ENCODE results near the gene GPR162.

The GPR162 gene

DNA sequence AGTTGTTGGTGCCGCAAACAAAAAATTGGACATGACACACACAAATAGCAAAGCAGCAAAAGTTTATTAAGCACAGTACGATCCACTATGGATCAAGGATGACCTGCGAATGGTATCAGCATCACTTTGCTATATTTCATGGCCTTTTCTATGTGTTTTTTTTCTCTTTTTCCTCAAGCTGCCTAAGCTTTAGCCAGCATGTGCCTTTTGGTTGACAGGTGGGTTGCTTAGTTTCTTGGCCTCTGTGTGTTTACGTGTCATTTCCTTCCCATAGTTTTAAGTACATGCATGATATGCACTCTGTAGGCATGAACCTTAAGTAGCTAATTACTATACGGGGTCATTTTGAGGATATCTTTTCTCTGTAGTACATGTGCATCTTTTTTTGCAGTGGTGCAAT lies 22.5 kb upstream of the GPR162 start:
- no peaks in the 10 kb centered on the region for H3K36me3 ChIP-seq (ENCODE audit: insufficient read depth, low read length)
- no peak overlapping the region for H3K4me3 ChIP-seq (ENCODE audit: low read length, poor library complexity, severe bottlenecking)
- no peak overlapping the region for H3K4me2 ChIP-seq (ENCODE audit: low read depth, low read length, poor library complexity, severe bottlenecking)
- H3K4me1 ChIP-seq (ENCODE audit: insufficient read depth, low read length, poor library complexity, severe bottlenecking): no peaks in the 10 kb centered on the region
- no peaks in the 10 kb centered on the region for H3K9me3 ChIP-seq (ENCODE audit: insufficient read depth, low read depth, low read length)
- no peaks in the 10 kb centered on the region for H3K9me2 ChIP-seq (replicated peaks; ENCODE audit: low read depth, low read length)
- H3F3A ChIP-seq (ENCODE audit: low read depth): no peaks in the 10 kb centered on the region
- no peaks in the 10 kb centered on the region for H4K20me1 ChIP-seq (ENCODE audit: insufficient read depth, low read length, poor library complexity, severe bottlenecking)
- no peaks in the 10 kb centered on the region for H3K27me3 ChIP-seq (ENCODE audit: insufficient read depth, low read length, poor library complexity, severe bottlenecking)
- H3K9ac ChIP-seq (ENCODE audit: low read depth, low read length, poor library complexity, severe bottlenecking): no peak overlapping the region
- no peaks in the 10 kb centered on the region for H3K79me2 ChIP-seq (ENCODE audit: insufficient read depth, low read length)
- H2AFZ ChIP-seq (ENCODE audit: low read length): no peak overlapping the region
- TF ChIP-seq EZH2phosphoT487 (IDR thresholded peaks at IDR 0.05; ENCODE audit: borderline replicate concordance): no peak
- TF ChIP-seq, protein P1, sequence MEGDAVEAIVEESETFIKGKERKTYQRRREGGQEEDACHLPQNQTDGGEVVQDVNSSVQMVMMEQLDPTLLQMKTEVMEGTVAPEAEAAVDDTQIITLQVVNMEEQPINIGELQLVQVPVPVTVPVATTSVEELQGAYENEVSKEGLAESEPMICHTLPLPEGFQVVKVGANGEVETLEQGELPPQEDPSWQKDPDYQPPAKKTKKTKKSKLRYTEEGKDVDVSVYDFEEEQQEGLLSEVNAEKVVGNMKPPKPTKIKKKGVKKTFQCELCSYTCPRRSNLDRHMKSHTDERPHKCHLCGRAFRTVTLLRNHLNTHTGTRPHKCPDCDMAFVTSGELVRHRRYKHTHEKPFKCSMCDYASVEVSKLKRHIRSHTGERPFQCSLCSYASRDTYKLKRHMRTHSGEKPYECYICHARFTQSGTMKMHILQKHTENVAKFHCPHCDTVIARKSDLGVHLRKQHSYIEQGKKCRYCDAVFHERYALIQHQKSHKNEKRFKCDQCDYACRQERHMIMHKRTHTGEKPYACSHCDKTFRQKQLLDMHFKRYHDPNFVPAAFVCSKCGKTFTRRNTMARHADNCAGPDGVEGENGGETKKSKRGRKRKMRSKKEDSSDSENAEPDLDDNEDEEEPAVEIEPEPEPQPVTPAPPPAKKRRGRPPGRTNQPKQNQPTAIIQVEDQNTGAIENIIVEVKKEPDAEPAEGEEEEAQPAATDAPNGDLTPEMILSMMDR (conservative IDR thresholded peaks at IDR 0.05; ENCODE audit: low read length): no peak

DNA sequence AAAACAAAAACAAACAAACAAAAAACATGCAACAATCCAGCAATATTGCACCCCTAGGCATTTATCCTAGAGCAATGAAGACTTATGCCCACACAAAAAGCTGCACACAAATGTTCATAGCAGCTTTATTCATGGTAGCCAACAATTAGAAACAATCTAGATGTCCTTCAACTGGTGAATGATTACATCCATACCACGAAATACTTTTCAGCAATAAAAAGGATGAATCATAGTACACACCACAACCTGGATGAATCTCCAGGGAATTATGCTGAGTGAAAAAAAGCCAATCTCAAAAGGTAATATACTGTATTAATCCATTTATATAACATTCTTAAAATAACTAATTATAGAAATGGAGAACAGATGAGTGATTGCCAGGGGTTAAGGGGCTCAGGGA lies 14.5 kb upstream of the GPR162 start:
- no peak overlapping the region for H3K4me3 ChIP-seq (ENCODE audit: low read length, poor library complexity, severe bottlenecking)
- H3K36me3 ChIP-seq (ENCODE audit: insufficient read depth, low read length): no peaks in the 10 kb centered on the region
- no peak overlapping the region for H3K9ac ChIP-seq (ENCODE audit: low read depth, low read length, poor library complexity, severe bottlenecking)
- TF ChIP-seq, protein P1 (conservative IDR thresholded peaks at IDR 0.05; ENCODE audit: low read length): no peak
- TF ChIP-seq EZH2phosphoT487 (IDR thresholded peaks at IDR 0.05; ENCODE audit: borderline replicate concordance): no peak
- no peaks in the 10 kb centered on the region for H3K4me1 ChIP-seq (ENCODE audit: insufficient read depth, low read length, poor library complexity, severe bottlenecking)
- no peaks in the 10 kb centered on the region for H3K9me3 ChIP-seq (ENCODE audit: insufficient read depth, low read depth, low read length)
- no peak overlapping the region for H3K4me2 ChIP-seq (ENCODE audit: low read depth, low read length, poor library complexity, severe bottlenecking)
- no peaks in the 10 kb centered on the region for H3F3A ChIP-seq (ENCODE audit: low read depth)
- H2AFZ ChIP-seq (ENCODE audit: low read length): no peak overlapping the region
- H3K79me2 ChIP-seq (ENCODE audit: insufficient read depth, low read length): no peaks in the 10 kb centered on the region
- H4K20me1 ChIP-seq (ENCODE audit: insufficient read depth, low read length, poor library complexity, severe bottlenecking): no peaks in the 10 kb centered on the region
- no peaks in the 10 kb centered on the region for H3K9me2 ChIP-seq (replicated peaks; ENCODE audit: low read depth, low read length)
- H3K27me3 ChIP-seq (ENCODE audit: insufficient read depth, low read length, poor library complexity, severe bottlenecking): no peaks in the 10 kb centered on the region

DNA sequence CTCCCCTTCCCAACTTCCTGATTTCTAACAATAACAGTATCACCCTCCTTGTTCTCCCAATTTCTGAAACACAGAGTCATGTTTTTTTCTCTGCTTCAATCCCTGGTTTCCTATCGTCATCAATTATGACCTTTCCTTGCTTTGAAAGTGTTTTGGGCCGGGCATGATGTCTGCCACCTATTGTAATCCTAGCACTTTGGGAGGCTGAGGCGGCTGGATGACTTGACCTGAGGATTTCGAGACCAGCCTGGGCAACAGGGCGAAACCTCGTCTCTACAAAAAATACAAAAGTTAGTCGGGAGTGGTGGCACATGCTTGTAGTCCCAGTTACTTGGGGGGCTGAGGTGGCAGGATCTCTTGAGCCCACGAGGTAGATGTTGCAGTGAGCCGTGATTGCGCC lies 12.6 kb upstream of the GPR162 start:
- H3K4me2 ChIP-seq (ENCODE audit: low read depth, low read length, poor library complexity, severe bottlenecking): no peak overlapping the region
- no peaks in the 10 kb centered on the region for H3F3A ChIP-seq (ENCODE audit: low read depth)
- H2AFZ ChIP-seq (ENCODE audit: low read length): no peak overlapping the region
- no peaks in the 10 kb centered on the region for H3K27me3 ChIP-seq (ENCODE audit: insufficient read depth, low read length, poor library complexity, severe bottlenecking)
- no peaks in the 10 kb centered on the region for H3K9me2 ChIP-seq (replicated peaks; ENCODE audit: low read depth, low read length)
- no peaks in the 10 kb centered on the region for H3K4me1 ChIP-seq (ENCODE audit: insufficient read depth, low read length, poor library complexity, severe bottlenecking)
- H4K20me1 ChIP-seq (ENCODE audit: insufficient read depth, low read length, poor library complexity, severe bottlenecking): no peaks in the 10 kb centered on the region
- TF ChIP-seq, protein P1 (conservative IDR thresholded peaks at IDR 0.05; ENCODE audit: low read length): no peak
- no peak for TF ChIP-seq EZH2phosphoT487 (IDR thresholded peaks at IDR 0.05; ENCODE audit: borderline replicate concordance)
- H3K9me3 ChIP-seq (ENCODE audit: insufficient read depth, low read depth, low read length): no peaks in the 10 kb centered on the region
- H3K79me2 ChIP-seq (ENCODE audit: insufficient read depth, low read length): no peaks in the 10 kb centered on the region
- no peak overlapping the region for H3K4me3 ChIP-seq (ENCODE audit: low read length, poor library complexity, severe bottlenecking)
- H3K36me3 ChIP-seq (ENCODE audit: insufficient read depth, low read length): no peaks in the 10 kb centered on the region
- no peak overlapping the region for H3K9ac ChIP-seq (ENCODE audit: low read depth, low read length, poor library complexity, severe bottlenecking)

Data from Loucy (cell line).